ENCODE results near the gene GPR78. TPM values are rescaled to one million over a fixed set of nuclear protein-coding genes. Genes with fewer than 3 reads are reported as not detected.

Gene GPR78
- total RNA-seq, 1 donor from 2014 or later: 0.15 TPM

GRCh38 chr4:8589336-8589735 lies 9.1 kb downstream of the GPR78 start:
- H3K4me3 Mint-ChIP-seq (ENCODE audit: unreplicated experiment): no peak overlapping the region
- TF ChIP-seq CTCF (IDR thresholded peaks at IDR 0.05): no peak
- peaks cover 19% of the 10 kb centered on the region for H3K4me1 Mint-ChIP-seq (ENCODE audit: low read depth)
- DNase-seq (ENCODE audit: low spot score): no peak
- peaks cover 32% of the 10 kb centered on the region for H3K27me3 Mint-ChIP-seq (ENCODE audit: low read depth)
- H3K36me3 Mint-ChIP-seq (ENCODE audit: low read depth): no peaks in the 10 kb centered on the region
- H3K9me3 Mint-ChIP-seq (ENCODE audit: low read depth): no peaks in the 10 kb centered on the region
- no peak overlapping the region for H3K27ac Mint-ChIP-seq (ENCODE audit: unreplicated experiment)

DNA sequence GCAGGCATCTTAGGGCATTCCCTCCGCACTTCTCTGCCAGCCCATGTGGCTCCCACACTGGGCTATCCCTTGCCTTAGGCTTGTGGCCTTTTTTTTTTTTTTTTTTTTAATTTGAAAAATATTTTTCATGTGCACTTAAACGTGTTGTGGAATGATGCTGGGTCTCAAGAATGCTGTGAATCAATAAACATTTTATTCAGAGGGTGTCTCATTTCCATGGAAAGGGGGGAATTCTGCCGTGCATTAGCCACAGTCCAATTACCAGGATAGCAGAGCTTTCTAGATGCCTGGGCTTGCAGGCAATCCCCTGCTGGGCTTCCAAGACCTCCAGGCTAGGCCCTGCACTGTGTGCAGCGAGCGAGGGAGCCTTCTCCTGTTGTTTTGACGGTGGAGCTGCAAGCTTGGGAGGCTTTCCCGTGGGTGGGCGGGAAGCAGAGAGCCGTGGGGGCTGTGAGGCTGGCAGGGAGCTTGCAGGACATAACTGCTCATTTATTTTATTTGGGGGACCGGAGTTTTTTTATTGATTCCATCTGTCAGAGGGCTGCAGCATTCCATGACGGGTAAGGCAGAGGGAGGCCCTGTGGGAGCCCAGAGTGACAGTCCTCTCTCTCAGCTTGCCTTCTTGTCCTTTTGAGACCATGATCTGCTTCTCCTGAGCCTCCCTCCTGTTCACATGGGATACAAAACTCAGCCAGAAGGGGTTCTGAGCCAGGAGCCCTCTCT lies 9.8 kb downstream of the GPR78 start:
- no peaks in the 10 kb centered on the region for H3K9me3 Mint-ChIP-seq (ENCODE audit: low read depth)
- no peak overlapping the region for H3K27ac Mint-ChIP-seq (ENCODE audit: unreplicated experiment)
- H3K36me3 Mint-ChIP-seq (ENCODE audit: low read depth): no peaks in the 10 kb centered on the region
- no peak for TF ChIP-seq CTCF (IDR thresholded peaks at IDR 0.05)
- no peak for DNase-seq (ENCODE audit: low spot score)
- peaks cover 22% of the 10 kb centered on the region for H3K4me1 Mint-ChIP-seq (ENCODE audit: low read depth)
- H3K4me3 Mint-ChIP-seq (ENCODE audit: unreplicated experiment): no peak overlapping the region
- H3K27me3 Mint-ChIP-seq (ENCODE audit: low read depth): peaks cover 27% of the 10 kb centered on the region

GRCh38 chr4:8590546-8590880 lies 10.3 kb downstream of the GPR78 start:
- Mint-ChIP-seq H3K27me3 (ENCODE audit: low read depth) (peaks cover 22% of the 10 kb centered on the region), H3K27ac (ENCODE audit: unreplicated experiment) (no peak overlapping the region)

DNA sequence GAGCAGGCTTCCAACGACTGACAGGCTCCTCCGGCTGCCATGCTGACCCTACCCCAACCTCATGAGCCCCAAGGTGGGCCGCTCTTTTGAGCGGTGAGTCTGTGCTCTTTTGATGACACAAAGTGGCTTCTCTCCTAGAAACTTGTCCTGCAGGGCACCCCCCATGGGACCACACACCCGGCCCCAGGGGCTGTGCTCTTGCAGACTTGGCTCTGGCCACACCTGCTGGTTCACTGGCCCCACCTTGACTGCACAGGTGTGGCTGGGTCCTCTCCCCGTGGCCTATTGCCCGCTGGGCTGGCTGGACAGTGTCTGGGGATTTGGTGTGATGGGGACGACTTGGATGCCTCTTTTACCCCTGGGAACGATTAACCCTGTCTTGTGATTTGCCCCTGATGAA lies 10.9 kb downstream of the GPR78 start:
- no peaks in the 10 kb centered on the region for H3K9me3 Mint-ChIP-seq (ENCODE audit: low read depth)
- DNase-seq (ENCODE audit: low spot score): peak; percentile 82
- no peak overlapping the region for H3K4me3 Mint-ChIP-seq (ENCODE audit: unreplicated experiment)
- H3K36me3 Mint-ChIP-seq (ENCODE audit: low read depth): no peaks in the 10 kb centered on the region
- TF ChIP-seq CTCF (IDR thresholded peaks at IDR 0.05): no peak
- H3K4me1 Mint-ChIP-seq (ENCODE audit: low read depth): peaks cover 22% of the 10 kb centered on the region
- no peak overlapping the region for H3K27ac Mint-ChIP-seq (ENCODE audit: unreplicated experiment)
- peaks cover 18% of the 10 kb centered on the region for H3K27me3 Mint-ChIP-seq (ENCODE audit: low read depth)

More at GRCh38 chr4:8590546-8590880, 10.3 kb downstream of the GPR78 start:
- H3K4me3 Mint-ChIP-seq (ENCODE audit: unreplicated experiment): no peak overlapping the region
- peak; percentile 56 for DNase-seq (ENCODE audit: low spot score)
- no peaks in the 10 kb centered on the region for H3K9me3 Mint-ChIP-seq (ENCODE audit: low read depth)
- peaks cover 22% of the 10 kb centered on the region for H3K4me1 Mint-ChIP-seq (ENCODE audit: low read depth)
- no peak for TF ChIP-seq CTCF (IDR thresholded peaks at IDR 0.05)
- no peaks in the 10 kb centered on the region for H3K36me3 Mint-ChIP-seq (ENCODE audit: low read depth)

DNA sequence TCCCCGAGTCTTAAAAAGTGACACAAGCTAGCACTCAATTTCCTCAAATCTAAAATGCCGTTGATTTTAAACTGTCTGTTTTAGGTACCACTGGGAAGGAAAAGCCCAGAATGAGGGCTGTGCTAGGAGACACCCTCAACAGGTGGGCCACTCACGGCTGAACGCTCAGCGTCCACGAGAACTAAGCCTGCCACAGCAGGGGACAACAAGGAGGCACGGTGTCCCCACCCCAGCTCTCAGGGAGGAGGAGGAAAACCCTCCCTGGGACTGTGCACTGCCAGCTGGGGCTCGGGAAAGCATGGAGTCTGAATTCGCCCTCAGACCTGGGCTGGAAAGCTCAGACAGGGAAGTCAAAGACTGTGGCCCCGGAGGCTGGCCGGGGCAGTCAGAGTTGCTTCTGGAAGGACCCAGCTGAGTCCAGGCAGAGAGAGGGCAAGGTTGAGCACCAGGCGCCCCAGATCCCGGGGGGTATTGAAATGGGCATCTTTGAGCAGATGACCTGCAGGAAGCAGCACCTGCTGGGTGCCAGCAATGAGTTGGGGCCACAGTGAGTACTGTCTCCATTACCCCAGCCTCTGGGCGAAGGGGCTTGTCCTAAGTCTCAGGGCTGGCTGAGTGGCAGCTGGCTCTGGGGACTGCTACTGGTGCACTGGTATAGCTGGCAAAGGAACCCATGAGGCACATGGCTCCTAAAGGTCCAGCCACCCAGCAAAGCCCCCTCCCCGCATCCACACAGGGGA lies 11.6 kb downstream of the GPR78 start:
- no peaks in the 10 kb centered on the region for H3K36me3 Mint-ChIP-seq (ENCODE audit: low read depth)
- peak; percentile 68 for DNase-seq (ENCODE audit: low spot score)
- H3K4me3 Mint-ChIP-seq (ENCODE audit: unreplicated experiment): no peak overlapping the region
- no peak overlapping the region for H3K27ac Mint-ChIP-seq (ENCODE audit: unreplicated experiment)
- no peaks in the 10 kb centered on the region for H3K9me3 Mint-ChIP-seq (ENCODE audit: low read depth)
- TF ChIP-seq CTCF (IDR thresholded peaks at IDR 0.05): no peak
- peaks cover 22% of the 10 kb centered on the region for H3K4me1 Mint-ChIP-seq (ENCODE audit: low read depth)
- H3K27me3 Mint-ChIP-seq (ENCODE audit: low read depth): peaks cover 12% of the 10 kb centered on the region

Data from chondrocyte (in vitro differentiated cells).